WTC11 (cell line): ENCODE results near the gene GNL3. TPM values are rescaled to one million over a fixed set of nuclear protein-coding genes. Genes with fewer than 3 reads are reported as not detected.

Source experiments
- ATAC-seq: fragments of 200-7000 bp; cut with Tn5 transposase; 2 replicates; pipeline ENCODE4 v1.10.0; 2021; ENCODE audit warnings: mild to moderate bottlenecking, moderate library complexity
- CTCF ChIA-PET: fragments of 300-600 bp; sonication (Branson Sonifier 250); formaldehyde crosslinking; loops from one replicate; lab custom pipeline; 2021; ENCODE audit warnings: antibody characterized with exemption; lab: Charles Lee
- POLR2A ChIA-PET: fragments of 350-600 bp; sonication (Branson Sonifier 250); formaldehyde crosslinking; loops from one replicate; lab custom pipeline; 2021; ENCODE audit warnings: antibody characterized with exemption; lab: Charles Lee
- DNase-seq: peaks from one replicate; pipeline ENCODE4 v3.0.0; 2021; ENCODE audit warnings: low spot score
- H3K27ac Mint-ChIP-seq: 2 replicates; pipeline ENCODE4 v1.8.0; 2021; ENCODE audit warnings: mixed read lengths
- H3K27me3 Mint-ChIP-seq: 2 replicates; pipeline ENCODE4 v1.8.0; 2021; ENCODE audit warnings: low read depth, mild to moderate bottlenecking, moderate library complexity, mixed read lengths
- H3K36me3 Mint-ChIP-seq: 2 replicates; pipeline ENCODE4 v1.8.0; 2021; ENCODE audit warnings: mixed read lengths
- H3K4me1 Mint-ChIP-seq: 2 replicates; pipeline ENCODE4 v1.8.0; 2022; ENCODE audit warnings: mixed read lengths
- H3K4me3 Mint-ChIP-seq: 2 replicates; pipeline ENCODE4 v1.8.0; 2021; ENCODE audit warnings: mild to moderate bottlenecking, moderate library complexity, mixed read lengths
- H3K9me3 Mint-ChIP-seq: 2 replicates; pipeline ENCODE4 v1.8.0; 2021; ENCODE audit warnings: mixed read lengths
- ATF1 ChIP-seq: sonication (generic); formaldehyde crosslinking; IDR thresholded peaks from 2 replicates; pipeline ENCODE4 v1.8.1; 2023; ENCODE audit warnings: mild to moderate bottlenecking, moderate library complexity, missing genetic modification reagents
- ATF6 ChIP-seq: sonication (generic); formaldehyde crosslinking; IDR thresholded peaks from 2 replicates; pipeline ENCODE4 v1.8.1; 2023; ENCODE audit warnings: mild to moderate bottlenecking, missing genetic modification reagents
- CBFB ChIP-seq: sonication (generic); formaldehyde crosslinking; IDR thresholded peaks from 2 replicates; pipeline ENCODE4 v1.8.1; 2022; ENCODE audit warnings: mild to moderate bottlenecking, low read depth, missing genetic modification reagents
- E2F5 ChIP-seq: sonication (generic); formaldehyde crosslinking; IDR thresholded peaks from 2 replicates; pipeline ENCODE4 v1.8.1; 2022; ENCODE audit warnings: mild to moderate bottlenecking, moderate library complexity, missing genetic modification reagents
- ETV6 ChIP-seq: sonication (generic); formaldehyde crosslinking; IDR thresholded peaks from 2 replicates; pipeline ENCODE4 v1.8.1; 2022; ENCODE audit warnings: mild to moderate bottlenecking, missing genetic modification reagents
- FOXJ3 ChIP-seq: sonication (generic); formaldehyde crosslinking; IDR thresholded peaks from 2 replicates; pipeline ENCODE4 v1.9.0; 2021; ENCODE audit warnings: missing genetic modification reagents, mild to moderate bottlenecking, borderline replicate concordance
- GRHL2 ChIP-seq: fragments of 250-450 bp; sonication (Bioruptor Pico); IDR thresholded peaks from 2 replicates; pipeline ENCODE4 v1.8.0; 2022; ENCODE audit warnings: mild to moderate bottlenecking, moderate library complexity; ENCODE audit not compliant: insufficient replicate concordance, severe bottlenecking
- SOX15 ChIP-seq: fragments of 250-450 bp; sonication (Bioruptor Pico); IDR thresholded peaks from 2 replicates; pipeline ENCODE4 v1.9.0; 2021; ENCODE audit warnings: mild to moderate bottlenecking
- STAT6 ChIP-seq: sonication (generic); formaldehyde crosslinking; conservative IDR thresholded peaks from 2 replicates; pipeline ENCODE4 v1.8.1; 2023; ENCODE audit warnings: mild to moderate bottlenecking, low read depth, missing genetic modification reagents, moderate library complexity
- TCF7 ChIP-seq: sonication (generic); formaldehyde crosslinking; IDR thresholded peaks from 2 replicates; pipeline ENCODE4 v1.8.0; 2022; ENCODE audit warnings: mild to moderate bottlenecking, low read depth, missing genetic modification reagents, moderate library complexity
- USF2 ChIP-seq: sonication (generic); formaldehyde crosslinking; IDR thresholded peaks from 2 replicates; pipeline ENCODE4 v1.8.1; 2023; ENCODE audit warnings: mild to moderate bottlenecking, missing genetic modification reagents, moderate library complexity
- ZNF138 ChIP-seq: sonication (generic); formaldehyde crosslinking; conservative IDR thresholded peaks from 2 replicates; pipeline ENCODE4 v1.8.1; 2022; ENCODE audit warnings: mild to moderate bottlenecking, moderate library complexity, missing genetic modification reagents
- ZNF232 ChIP-seq: sonication (generic); formaldehyde crosslinking; IDR thresholded peaks from 2 replicates; pipeline ENCODE4 v1.8.0; 2022; ENCODE audit warnings: mild to moderate bottlenecking, missing genetic modification reagents
- ZNF263 ChIP-seq: sonication (generic); formaldehyde crosslinking; IDR thresholded peaks from 2 replicates; pipeline ENCODE4 v1.8.1; 2022; ENCODE audit warnings: low read depth, mild to moderate bottlenecking, moderate library complexity, missing genetic modification reagents
- total RNA-seq: library from RNA; stranded (reverse); gene quantifications from 3 replicates; pipeline ENCODE4 v1.2.3, GENCODE V29; 2021
- TF ChIP-seq, protein P1 (sequence below): sonication (generic); formaldehyde crosslinking; IDR thresholded peaks from 2 replicates; pipeline ENCODE4 v1.8.0; 2022; ENCODE audit warnings: mild to moderate bottlenecking, missing genetic modification reagents
- TF ChIP-seq, protein P2 (sequence below): fragments of 250-450 bp; sonication (Bioruptor Pico); conservative IDR thresholded peaks from 2 replicates; pipeline ENCODE4 v1.9.0; 2021; ENCODE audit warnings: mild to moderate bottlenecking
- TF ChIP-seq, protein P3 (sequence below): sonication (generic); formaldehyde crosslinking; IDR thresholded peaks from 2 replicates; pipeline ENCODE4 v1.8.0; 2022; ENCODE audit warnings: mild to moderate bottlenecking, missing genetic modification reagents

Gene GNL3
- total RNA-seq, 1 experiment from 2014 or later: 180 TPM

DNA sequence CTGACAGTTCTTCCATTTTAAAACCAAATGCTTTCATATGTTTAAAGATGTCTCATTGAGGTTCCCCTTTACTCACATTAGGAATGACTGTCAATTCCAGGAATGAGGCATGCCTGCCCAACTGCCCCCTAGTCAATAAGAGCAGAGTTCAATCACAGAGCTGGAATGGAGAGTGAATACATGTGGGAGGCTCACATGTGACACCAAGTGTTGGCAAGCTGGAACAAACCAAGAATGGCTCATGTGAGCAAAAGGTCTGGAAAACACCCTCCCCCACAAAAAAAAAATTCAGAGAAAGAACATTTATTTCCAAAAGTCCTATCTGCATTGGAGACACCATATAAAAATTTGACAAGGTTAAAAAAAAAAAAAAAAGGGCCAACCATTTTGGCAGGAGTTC lies 3.8 kb upstream of the GNL3 start:
- CTCF ChIA-PET: interaction anchor here (1.0 kb wide), 1 partner anchor 117 kb away, joined by 3 read pairs; no protein-coding TSS in a partner anchor
- peak overlapping the region; percentile 16; the same call in 1 of the 2 replicates for H3K27ac Mint-ChIP-seq
- peak; percentile 18; the same call in 1 of the 2 replicates for ATAC-seq

More for the DNA sequence above, 3.8 kb upstream of the GNL3 start:
- DNase-seq: no peak
- TF ChIP-seq, protein P1, sequence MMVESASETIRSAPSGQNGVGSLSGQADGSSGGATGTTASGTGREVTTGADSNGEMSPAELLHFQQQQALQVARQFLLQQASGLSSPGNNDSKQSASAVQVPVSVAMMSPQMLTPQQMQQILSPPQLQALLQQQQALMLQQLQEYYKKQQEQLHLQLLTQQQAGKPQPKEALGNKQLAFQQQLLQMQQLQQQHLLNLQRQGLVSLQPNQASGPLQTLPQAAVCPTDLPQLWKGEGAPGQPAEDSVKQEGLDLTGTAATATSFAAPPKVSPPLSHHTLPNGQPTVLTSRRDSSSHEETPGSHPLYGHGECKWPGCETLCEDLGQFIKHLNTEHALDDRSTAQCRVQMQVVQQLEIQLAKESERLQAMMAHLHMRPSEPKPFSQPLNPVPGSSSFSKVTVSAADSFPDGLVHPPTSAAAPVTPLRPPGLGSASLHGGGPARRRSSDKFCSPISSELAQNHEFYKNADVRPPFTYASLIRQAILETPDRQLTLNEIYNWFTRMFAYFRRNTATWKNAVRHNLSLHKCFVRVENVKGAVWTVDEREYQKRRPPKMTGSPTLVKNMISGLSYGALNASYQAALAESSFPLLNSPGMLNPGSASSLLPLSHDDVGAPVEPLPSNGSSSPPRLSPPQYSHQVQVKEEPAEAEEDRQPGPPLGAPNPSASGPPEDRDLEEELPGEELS (CRISPR knock-in tag): no peak
- TF ChIP-seq ETV6 (CRISPR knock-in tag) (no peak), CBFB (CRISPR knock-in tag) (no peak), ATF6 (CRISPR knock-in tag) (no peak), ZNF138 (no peak), FOXJ3 (CRISPR knock-in tag) (no peak), ZNF232 (no peak), USF2 (CRISPR knock-in tag) (no peak), STAT6 (CRISPR knock-in tag) (no peak), ATF1 (CRISPR knock-in tag) (no peak), SOX15 (no peak), E2F5 (CRISPR knock-in tag) (no peak), GRHL2 (CRISPR knock-in tag) (no peak), TCF7 (CRISPR knock-in tag) (no peak), ZNF263 (CRISPR knock-in tag) (no peak)
- TF ChIP-seq, protein P2, sequence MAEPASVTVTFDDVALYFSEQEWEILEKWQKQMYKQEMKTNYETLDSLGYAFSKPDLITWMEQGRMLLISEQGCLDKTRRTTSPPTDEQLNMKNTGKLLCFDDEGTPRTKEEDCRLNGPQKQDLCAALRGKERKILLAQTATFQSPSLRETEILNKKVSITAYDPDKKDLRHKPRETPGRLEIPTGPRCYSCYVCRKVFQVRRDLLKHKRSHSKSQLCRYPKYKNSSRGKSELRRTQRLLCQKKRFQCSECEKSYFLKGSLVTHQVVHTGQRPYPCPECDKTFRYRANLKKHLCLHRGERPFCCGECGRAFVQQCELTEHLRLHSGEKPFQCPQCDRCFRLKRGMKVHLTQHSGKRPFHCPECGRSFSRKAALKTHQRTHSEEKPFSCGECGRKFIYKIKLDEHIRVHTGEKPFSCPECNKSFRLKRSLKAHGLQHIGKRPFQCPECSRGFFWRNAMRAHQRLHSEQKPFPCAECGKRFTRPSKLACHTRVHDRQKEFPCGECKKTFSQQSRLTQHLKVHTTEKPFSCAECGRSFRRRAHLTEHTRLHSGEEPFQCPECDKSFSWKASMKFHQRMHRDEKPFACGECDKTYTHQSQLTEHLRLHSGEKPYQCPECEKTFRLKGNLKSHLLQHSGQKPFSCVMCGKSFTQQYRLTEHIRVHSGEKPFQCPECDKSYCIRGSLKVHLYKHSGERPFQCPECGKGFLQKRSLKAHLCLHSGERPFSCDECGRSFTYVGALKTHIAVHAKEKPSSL (CRISPR knock-in tag): no peak
- TF ChIP-seq, protein P3, sequence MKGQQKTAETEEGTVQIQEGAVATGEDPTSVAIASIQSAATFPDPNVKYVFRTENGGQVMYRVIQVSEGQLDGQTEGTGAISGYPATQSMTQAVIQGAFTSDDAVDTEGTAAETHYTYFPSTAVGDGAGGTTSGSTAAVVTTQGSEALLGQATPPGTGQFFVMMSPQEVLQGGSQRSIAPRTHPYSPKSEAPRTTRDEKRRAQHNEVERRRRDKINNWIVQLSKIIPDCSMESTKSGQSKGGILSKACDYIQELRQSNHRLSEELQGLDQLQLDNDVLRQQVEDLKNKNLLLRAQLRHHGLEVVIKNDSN (CRISPR knock-in tag): no peak
- POLR2A ChIA-PET: no interaction called here
- Mint-ChIP-seq H3K36me3 (peaks cover 30% of the 10 kb centered on the region), H3K9me3 (no peaks in the 10 kb centered on the region), H3K4me1 (peaks cover 22% of the 10 kb centered on the region), H3K27me3 (no peaks in the 10 kb centered on the region; the same call in 1 of the 2 replicates), H3K4me3 (no peak overlapping the region)
